ENCODE data around the gene CD82.

CD82 gene

DNA sequence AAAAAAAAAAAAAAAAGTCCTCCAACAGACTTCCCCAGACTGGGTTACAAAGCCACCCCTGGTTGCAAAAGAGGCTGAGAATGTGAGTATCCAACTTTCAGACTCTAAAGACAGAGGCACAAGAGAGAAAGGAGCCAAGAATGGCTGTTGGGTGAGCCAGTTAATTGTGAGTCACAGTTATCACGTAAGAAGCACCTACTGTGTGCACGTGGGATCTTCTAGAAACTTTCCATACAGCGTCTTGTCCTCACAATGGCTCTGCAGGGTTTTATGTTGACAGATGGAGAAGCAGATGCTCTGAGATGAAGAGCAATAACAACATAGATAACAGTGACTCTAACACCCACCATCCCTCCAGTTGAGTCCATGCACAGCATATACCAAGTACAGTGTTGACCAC, 41.0 kb downstream of the CD82 start:
- no peak overlapping the region for H3K4me3 ChIP-seq (ENCODE audit: low read depth, low read length)
- TF ChIP-seq, protein P1, sequence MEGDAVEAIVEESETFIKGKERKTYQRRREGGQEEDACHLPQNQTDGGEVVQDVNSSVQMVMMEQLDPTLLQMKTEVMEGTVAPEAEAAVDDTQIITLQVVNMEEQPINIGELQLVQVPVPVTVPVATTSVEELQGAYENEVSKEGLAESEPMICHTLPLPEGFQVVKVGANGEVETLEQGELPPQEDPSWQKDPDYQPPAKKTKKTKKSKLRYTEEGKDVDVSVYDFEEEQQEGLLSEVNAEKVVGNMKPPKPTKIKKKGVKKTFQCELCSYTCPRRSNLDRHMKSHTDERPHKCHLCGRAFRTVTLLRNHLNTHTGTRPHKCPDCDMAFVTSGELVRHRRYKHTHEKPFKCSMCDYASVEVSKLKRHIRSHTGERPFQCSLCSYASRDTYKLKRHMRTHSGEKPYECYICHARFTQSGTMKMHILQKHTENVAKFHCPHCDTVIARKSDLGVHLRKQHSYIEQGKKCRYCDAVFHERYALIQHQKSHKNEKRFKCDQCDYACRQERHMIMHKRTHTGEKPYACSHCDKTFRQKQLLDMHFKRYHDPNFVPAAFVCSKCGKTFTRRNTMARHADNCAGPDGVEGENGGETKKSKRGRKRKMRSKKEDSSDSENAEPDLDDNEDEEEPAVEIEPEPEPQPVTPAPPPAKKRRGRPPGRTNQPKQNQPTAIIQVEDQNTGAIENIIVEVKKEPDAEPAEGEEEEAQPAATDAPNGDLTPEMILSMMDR (IDR thresholded peaks at IDR 0.05; ENCODE audit: insufficient read depth, low read depth, low read length, missing control alignments) = no peak
- DNase-seq (ENCODE audit: low read depth) = no peak

DNA sequence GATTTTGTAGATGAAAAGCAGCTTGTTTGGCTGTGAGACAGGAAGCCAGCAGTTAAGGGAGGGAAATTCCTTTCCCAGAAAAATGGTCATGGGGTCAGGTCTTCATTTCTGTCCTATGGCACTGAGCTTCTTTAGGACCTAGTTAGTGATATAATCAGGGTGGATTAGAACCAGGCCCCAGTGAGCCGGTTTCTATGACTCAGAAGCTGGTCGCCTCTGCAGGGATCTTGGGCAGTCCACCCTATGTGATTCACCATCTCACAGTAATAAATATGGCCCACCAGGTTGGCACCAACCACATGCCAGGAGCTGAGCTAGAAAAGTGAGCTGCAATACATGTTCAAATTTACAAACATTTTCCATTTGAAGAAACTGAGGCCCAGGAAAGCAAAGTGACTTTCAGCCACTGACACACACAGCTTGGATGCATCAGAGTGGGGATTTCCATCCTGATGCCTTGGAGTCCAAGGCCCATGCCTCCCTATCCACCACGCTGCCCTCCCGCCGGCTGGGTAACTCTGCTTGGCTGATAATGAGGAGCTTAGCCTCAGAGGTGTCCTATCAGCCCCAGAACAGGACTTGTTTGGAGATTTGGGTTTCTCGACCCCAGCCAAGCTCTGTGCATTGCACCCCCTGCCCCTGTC, 42.0 kb downstream of the CD82 start:
- no peak for DNase-seq (ENCODE audit: low read depth)
- H3K4me3 ChIP-seq (ENCODE audit: low read depth, low read length) = no peak overlapping the region
- TF ChIP-seq, protein P1 (IDR thresholded peaks at IDR 0.05; ENCODE audit: insufficient read depth, low read depth, low read length, missing control alignments) = no peak

DNA sequence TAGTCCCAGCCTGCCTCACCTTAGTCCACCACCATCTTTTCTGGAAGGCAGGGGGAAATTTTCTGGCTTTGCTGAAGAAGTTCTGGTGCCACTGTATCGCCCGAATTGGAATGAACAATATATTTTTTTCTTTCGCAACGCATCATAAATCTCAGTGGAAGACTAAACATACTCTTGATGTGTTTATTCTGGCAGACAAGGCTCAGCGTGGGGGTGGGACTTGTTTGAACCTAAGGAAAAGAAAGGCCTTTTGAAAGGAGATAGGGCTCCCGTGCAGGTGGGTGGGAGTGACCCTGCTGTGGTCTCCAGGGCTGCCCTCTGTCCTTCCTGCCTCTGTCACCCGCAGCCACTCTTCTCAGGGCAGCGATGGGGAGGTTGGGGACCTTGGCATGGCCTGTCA, 42.5 kb downstream of the CD82 start:
- no peak for DNase-seq (ENCODE audit: low read depth)
- TF ChIP-seq, protein P1 (IDR thresholded peaks at IDR 0.05; ENCODE audit: insufficient read depth, low read depth, low read length, missing control alignments) = no peak
- H3K4me3 ChIP-seq (ENCODE audit: low read depth, low read length) = no peak overlapping the region

DNA sequence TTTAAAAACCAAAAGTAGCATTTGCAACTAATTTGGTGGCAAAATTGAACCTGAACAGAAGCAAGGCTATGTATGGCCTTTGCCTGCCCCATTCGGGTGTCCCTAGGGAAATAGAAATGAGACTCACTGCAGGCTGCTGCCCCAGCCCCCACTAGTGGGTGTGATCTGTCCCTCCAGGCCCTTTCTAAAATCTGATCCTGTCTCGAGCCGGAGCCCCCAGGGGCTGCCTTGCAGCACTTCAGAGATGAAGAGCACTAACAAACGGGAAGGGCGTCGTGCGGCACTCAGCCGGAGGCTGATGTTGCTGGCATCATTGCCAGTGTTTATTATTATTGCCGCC, 43.2 kb downstream of the CD82 start:
- no peak overlapping the region for H3K4me3 ChIP-seq (ENCODE audit: low read depth, low read length)
- peak; percentile 39 for DNase-seq (ENCODE audit: low read depth)
- TF ChIP-seq, protein P1 (IDR thresholded peaks at IDR 0.05; ENCODE audit: insufficient read depth, low read depth, low read length, missing control alignments) = no peak

DNA sequence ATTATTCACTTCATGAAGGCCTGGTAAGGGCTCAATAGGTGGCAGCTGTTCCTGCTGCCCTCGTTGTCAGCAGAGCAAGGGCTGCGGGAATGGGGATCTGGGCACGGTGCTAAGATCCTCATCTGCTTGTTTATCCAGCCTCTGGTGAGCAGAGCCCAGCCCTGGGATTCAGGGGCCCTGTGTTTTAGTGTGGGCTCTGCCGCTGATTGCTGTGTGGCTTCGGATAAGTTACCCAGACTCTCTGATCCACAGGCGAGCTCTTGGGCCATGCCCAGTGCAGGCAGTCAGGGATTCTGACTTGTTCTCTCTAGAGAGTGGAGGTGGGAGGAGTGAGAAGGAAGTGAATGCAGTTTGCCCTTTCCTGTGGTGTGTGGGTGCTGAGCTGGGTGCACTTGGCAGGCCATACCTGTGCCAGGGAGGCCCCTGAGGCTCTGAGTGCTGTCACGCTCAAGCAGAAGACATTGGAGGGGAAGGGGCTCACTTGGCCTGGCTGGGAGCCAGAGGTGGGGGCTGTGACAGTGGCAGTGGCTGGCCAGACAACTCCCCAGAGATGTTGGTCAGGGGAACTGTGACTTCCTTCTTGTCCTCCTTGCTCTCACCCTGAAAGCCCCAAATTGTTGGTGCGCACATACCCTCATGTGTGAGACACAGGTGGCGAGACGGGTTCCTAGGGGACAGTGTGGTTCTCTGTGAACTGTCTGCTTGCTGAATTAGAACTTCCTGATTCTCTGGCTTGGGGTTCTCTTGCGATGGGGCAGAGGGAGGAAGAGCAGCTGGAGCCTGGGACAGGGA, 43.7 kb downstream of the CD82 start:
- TF ChIP-seq, protein P1 (IDR thresholded peaks at IDR 0.05; ENCODE audit: insufficient read depth, low read depth, low read length, missing control alignments) = no peak
- peak; percentile 78 for DNase-seq (ENCODE audit: low read depth)
- H3K4me3 ChIP-seq (ENCODE audit: low read depth, low read length) = no peak overlapping the region

DNA sequence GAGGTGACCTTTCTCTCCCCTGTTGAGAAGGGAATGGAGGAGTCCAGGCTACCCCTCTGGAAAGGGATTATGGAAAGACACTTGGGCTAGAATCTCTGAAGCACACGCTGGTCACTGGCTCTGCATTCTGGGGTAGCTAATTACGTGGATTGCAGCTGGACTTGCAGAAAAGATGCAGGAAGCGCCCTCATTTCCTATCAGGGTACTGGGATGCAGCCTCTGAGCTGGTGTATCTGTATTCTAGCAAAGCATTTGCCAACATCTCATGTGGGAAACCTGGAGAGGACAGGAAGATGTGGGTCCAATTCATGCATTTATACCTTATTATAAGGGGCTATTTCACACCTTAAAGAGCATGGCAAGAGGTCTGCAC, 44.3 kb downstream of the CD82 start:
- no peak for DNase-seq (ENCODE audit: low read depth)
- TF ChIP-seq, protein P1 (IDR thresholded peaks at IDR 0.05; ENCODE audit: insufficient read depth, low read depth, low read length, missing control alignments) = no peak
- no peak overlapping the region for H3K4me3 ChIP-seq (ENCODE audit: low read depth, low read length)

All from GM12865 (cell line).